Globus pallidus (tissue), 1 donor: ENCODE measurements around the gene USP2.
A peak's percentile ranks its signal among the peaks of the same experiment; 100 is the strongest.

Experiments
- DNase-seq: peaks from one replicate; pipeline ENCODE4 v3.0.0-alpha.2; 2015; ENCODE audit warnings: low spot score

Gene USP2

DNA sequence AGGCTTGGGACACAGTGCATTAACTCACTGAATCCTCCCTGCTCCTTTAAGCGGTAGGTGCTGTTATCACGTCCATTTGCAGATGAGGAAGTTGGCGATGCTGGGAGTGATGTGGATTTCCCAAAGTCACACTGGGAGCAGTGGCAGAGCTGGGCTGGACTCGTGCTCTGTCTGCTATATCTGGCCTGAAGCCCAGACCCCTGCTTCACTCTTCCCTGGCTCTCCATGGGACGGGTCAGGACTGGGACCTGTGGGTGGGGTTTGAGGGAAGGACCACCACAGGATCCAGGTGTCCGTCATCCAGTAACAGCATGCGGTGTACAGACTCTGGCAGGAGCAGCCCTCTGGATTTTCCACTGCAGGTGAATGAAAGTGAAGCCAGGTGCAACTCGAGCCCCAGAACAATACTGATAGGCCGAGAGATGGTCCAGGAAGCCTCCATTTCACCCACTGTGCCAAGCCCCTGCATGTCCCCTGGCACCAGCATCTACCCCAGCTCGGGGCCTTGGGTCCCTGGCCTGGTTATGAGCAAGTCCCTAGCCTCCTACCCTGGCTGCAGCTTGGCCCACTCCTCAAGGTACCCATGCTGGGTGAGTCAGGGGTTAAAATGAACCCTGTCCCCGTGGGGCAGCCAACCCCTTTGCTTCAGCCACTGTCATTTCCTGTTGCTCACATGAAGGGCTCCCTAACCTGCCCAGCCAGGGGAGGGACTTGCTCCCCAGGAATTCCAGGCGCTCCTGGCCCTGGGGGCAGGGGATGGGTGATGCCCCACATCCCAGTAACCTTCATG is 4.2 kb downstream of the USP2 start:
- DNase-seq, result no peak

DNA sequence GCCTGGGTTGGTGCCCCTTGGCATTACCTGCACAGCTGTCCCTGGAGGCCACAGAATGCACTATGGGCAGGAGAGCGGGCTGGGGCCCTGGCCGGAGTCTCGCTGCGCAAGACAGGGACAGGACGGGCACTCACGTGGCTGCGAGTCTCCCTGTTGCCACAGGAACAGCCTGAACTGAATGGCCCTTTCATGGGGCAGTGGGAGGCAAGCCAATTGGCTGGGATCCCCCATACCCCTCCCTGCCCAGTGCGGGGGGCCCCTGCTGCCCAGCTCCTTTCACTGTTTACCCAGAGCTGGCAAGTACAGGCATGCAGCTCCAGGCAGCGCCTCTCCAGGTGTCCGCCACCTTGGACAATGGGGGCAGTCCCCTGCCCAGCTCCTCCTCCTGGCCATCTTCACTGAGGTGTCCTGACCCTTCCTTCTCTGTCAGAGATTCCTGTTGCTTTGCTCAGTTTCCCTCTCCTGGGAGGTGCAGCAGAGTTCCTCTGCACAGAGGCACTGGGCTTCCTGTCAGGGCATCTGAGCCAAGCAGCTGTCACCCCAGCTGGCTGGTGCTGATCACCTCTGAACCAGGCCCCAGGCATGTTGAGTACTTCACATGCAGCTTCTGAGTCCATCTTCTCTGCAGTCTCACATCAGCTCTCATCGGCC is 5.2 kb downstream of the USP2 start:
- peak; percentile 97 for DNase-seq

GRCh38 chr11:119375337-119376196 is 5.9 kb downstream of the USP2 start:
- DNase-seq, result peak; percentile 95

- DNase-seq, result peak; percentile 87
Measured at GRCh38 chr11:119374632-119375336, 6.7 kb downstream of the USP2 start.

DNA sequence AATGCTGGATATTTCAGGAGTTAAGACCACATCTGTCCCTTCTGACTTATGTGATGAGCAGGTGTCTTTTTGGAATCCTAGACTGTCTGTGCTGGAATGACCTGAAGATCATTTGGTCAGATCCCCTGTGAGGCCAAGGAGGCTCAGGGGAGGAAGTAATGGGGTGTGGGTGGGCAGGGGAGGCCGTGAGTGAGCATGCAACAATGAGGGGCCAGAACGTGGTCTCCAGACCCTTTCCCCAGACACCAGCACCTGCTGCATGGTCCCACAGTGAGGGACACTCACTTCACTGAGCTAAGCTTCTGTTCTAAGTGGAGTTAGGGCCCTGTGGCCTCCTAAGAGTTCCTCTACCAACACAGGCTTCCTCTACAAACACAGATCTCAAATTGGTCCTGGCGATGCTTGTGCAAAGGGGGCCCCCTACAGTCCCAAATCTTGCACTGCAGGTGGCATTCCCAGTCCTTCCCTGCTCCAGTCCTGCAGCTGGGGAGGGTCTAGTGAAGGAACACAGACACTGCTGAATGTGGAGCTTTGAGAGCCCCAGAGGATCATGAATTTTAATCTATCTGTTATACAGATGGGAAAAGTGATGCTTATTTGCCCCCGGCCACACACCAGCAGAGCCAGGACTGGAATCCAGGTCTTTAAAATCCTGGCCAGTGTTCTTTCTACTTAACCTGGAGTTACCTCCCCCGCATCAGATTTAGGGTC is 7.4 kb downstream of the USP2 start:
- peak; percentile 91 for DNase-seq

DNA sequence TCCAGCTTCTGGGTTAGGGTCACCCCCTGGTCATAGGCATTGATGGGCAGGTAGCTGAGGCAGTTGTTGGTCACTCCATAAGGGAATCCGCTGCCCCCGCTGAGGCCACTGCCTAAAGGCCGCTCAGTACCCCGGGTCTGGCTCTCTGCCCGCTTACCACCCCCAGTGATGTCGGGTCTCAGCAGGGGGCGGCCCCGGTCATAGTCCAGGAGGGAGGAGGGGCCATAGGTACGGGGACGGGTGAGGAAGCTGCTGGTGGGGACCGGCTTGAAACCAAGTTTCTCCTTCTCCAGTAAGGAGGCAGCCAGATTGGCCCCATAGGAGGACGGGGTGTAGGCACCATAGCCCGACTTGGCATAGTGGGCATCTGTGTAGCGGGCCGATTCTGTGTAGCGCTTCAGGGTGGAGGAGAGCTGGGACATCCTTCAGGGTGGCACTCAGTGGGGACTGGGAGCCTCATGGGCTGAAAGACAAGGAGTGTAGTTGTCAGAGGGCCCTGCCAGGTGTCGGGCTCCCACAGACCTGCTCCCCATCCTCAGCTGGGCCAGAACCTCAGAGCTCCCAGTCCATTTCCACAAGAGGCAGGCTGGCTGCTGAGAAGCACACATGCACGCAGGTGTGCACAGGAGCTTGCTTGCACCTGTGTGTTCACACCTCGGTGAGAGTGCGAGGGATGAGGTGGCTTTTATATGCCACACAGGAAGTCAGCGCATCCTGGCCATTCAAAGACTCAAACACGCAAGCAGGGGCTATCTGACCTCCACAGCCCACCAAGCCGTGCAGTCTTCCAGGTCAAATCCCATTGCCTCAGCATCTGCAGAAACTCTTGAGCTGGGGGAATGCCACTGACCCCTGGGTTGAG is 8.2 kb downstream of the USP2 start:
- DNase-seq, result no peak

- no peak for DNase-seq
Measured at GRCh38 chr11:119372260-119373058, 9.0 kb downstream of the USP2 start.

DNA sequence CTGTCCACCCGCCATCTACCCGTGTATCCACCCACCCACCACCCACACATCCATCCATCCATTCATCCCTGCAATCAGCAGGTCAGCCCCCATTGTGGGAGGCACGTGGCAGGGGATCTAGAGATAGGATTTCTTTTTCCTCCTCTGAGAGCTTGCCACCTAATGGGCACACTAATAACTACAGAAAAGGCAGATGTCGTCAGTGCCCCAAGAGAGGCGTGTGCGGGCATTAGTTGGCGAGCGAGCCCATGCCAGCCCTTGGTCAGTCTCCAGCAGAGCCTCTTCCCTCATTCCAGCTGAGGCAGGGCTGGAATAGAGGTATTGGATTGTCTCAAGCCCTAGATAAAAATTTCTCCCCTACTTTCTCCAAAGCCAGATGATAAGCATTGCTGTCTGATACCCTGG is 9.7 kb downstream of the USP2 start:
- peak; percentile 79 for DNase-seq

- DNase-seq, result no peak
Measured at GRCh38 chr11:119371067-119371601, 10.4 kb downstream of the USP2 start.

GRCh38 chr11:119370486-119371046 is 10.9 kb downstream of the USP2 start:
- no peak for DNase-seq

- no peak for DNase-seq
Measured at GRCh38 chr11:119369132-119369925, 12.2 kb downstream of the USP2 start.

GRCh38 chr11:119368121-119369034 is 13.1 kb downstream of the USP2 start:
- no peak for DNase-seq

DNA sequence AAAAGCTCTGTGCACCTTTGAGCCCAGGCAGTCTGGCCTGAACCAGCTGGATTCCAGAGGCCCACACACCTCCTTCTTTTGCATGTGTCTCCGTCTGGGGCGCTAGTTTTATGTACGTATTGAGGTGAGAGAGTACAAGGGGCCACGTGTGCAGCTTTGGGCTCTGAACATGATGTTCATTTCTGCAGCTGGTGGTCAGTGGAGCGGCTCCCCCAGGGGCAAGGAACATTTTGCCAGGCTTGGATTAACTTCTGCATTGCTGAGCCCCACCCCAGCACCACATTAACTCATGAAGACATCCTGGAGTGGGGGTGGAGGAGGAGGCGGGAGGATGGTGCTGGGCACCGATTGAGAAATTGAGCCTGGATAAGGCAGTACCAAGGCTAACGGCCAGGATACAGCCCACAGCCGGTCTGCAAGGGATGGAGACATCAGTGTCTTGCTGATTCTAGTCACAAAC is 13.8 kb downstream of the USP2 start:
- DNase-seq, result no peak

- DNase-seq, result no peak
Measured at GRCh38 chr11:119366690-119367620, 14.5 kb downstream of the USP2 start.

- no peak for DNase-seq
Measured at GRCh38 chr11:119365071-119365591, 16.4 kb downstream of the USP2 start.
